ENCODE data around the gene SMC4.

GRCh38 chr3:160369784-160370183 is 29.7 kb upstream of the SMC4 start:
- TF ChIP-seq CTCF (IDR thresholded peaks at IDR 0.05) (no peak), POLR2A (IDR thresholded peaks at IDR 0.05) (no peak)

Measured in ovary (tissue), 3 donors.